Progenitor cell of endocrine pancreas (in vitro differentiated cells): ENCODE measurements around the gene PLEKHG4. TPM values are rescaled to one million over a fixed set of nuclear protein-coding genes. Genes with fewer than 3 reads are reported as not detected.

ENCODE experiments used
- DNase-seq: peaks from one replicate; pipeline ENCODE4 v3.0.0; 2021; ENCODE audit warnings: low spot score; ENCODE audit not compliant: unreplicated experiment
- H3K27ac Mint-ChIP-seq: 2 replicates; pipeline ENCODE4 v1.8.0; 2021; ENCODE audit warnings: mild to moderate bottlenecking, moderate library complexity, mixed read lengths
- H3K27me3 Mint-ChIP-seq: 2 replicates; pipeline ENCODE4 v1.8.0; 2021; ENCODE audit warnings: mixed read lengths
- H3K36me3 Mint-ChIP-seq: 2 replicates; pipeline ENCODE4 v1.8.0; 2022; ENCODE audit warnings: mixed read lengths; ENCODE audit not compliant: insufficient read depth
- H3K4me1 Mint-ChIP-seq: 2 replicates; pipeline ENCODE4 v1.8.0; 2021; ENCODE audit warnings: low read depth, mixed read lengths
- H3K4me3 Mint-ChIP-seq: 2 replicates; pipeline ENCODE4 v1.8.0; 2021; ENCODE audit warnings: low read depth, mild to moderate bottlenecking, moderate library complexity, mixed read lengths
- H3K9me3 Mint-ChIP-seq: 2 replicates; pipeline ENCODE4 v1.8.0; 2021; ENCODE audit warnings: low read depth, mixed read lengths
- CTCF ChIP-seq: fragments of 200-600 bp; sonication (generic); IDR thresholded peaks from one replicate; pipeline ENCODE4 v1.5.0; 2021; ENCODE audit warnings: antibody characterized with exemption, mild to moderate bottlenecking; ENCODE audit not compliant: unreplicated experiment
- total RNA-seq: library from RNA; stranded (reverse); gene quantifications from 2 replicates; pipeline ENCODE4 v1.2.1, GENCODE V29; 2021

PLEKHG4 gene
- total RNA-seq, 1 donor from 2014 or later, result 3.3 TPM

GRCh38 chr16:67247192-67248072 lies 31.9 kb upstream of the PLEKHG4 start, which contains the start of gene FHOD1:
FHOD1 (minus strand) TSS chr16:67247481; CDS start chr16:67247410, 71 bp downstream.
- Mint-ChIP-seq H3K27ac (peak within 1 kb of the TSS; percentile 96), H3K4me1 (peaks cover 18% of the 10 kb centered on the region), H3K36me3 (no peaks in the 10 kb centered on the region), H3K27me3 (peaks cover 36% of the 10 kb centered on the region), H3K4me3 (peak within 1 kb of the TSS; percentile 85), H3K9me3 (no peaks in the 10 kb centered on the region)
- DNase-seq, result peak; percentile 92
- no peak for TF ChIP-seq CTCF

- no peak for TF ChIP-seq CTCF
These were observed 31.3 kb upstream of the PLEKHG4 start for GRCh38 chr16:67248073-67248400.

GRCh38 chr16:67248401-67249177 lies 30.7 kb upstream of the PLEKHG4 start, which contains the start of gene SLC9A5:
SLC9A5 (plus strand) TSS chr16:67248979; CDS start chr16:67249015, 36 bp downstream.
- peaks cover 41% of the 10 kb centered on the region for H3K27me3 Mint-ChIP-seq
- no peak for DNase-seq

More at GRCh38 chr16:67248073-67248400, 31.3 kb upstream of the PLEKHG4 start:
- H3K4me1 Mint-ChIP-seq, result peaks cover 18% of the 10 kb centered on the region
- DNase-seq, result no peak
- H3K27me3 Mint-ChIP-seq, result peaks cover 41% of the 10 kb centered on the region
- H3K27ac Mint-ChIP-seq, result peak overlapping the region; percentile 72
- H3K36me3 Mint-ChIP-seq, result no peaks in the 10 kb centered on the region
- no peaks in the 10 kb centered on the region for H3K9me3 Mint-ChIP-seq
- H3K4me3 Mint-ChIP-seq, result peak overlapping the region; percentile 85

GRCh38 chr16:67249178-67250044 lies 29.9 kb upstream of the PLEKHG4 start:
- Mint-ChIP-seq H3K36me3 (no peaks in the 10 kb centered on the region), H3K27ac (no peak overlapping the region), H3K4me3 (peak overlapping the region; percentile 72), H3K4me1 (peaks cover 18% of the 10 kb centered on the region), H3K9me3 (no peaks in the 10 kb centered on the region), H3K27me3 (peaks cover 41% of the 10 kb centered on the region)
- DNase-seq, result no peak
- TF ChIP-seq CTCF, result no peak

More at GRCh38 chr16:67248401-67249177, 30.7 kb upstream of the PLEKHG4 start, which contains the start of gene SLC9A5:
- Mint-ChIP-seq H3K9me3 (no peaks in the 10 kb centered on the region), H3K4me3 (peak within 1 kb of the TSS; percentile 85), H3K36me3 (no peaks in the 10 kb centered on the region), H3K27ac (peak within 1 kb of the TSS; percentile 72), H3K4me1 (peaks cover 18% of the 10 kb centered on the region)
- peak; percentile 29 for TF ChIP-seq CTCF
